CD14-positive monocyte (primary cell): Measurements from ENCODE around the gene NEBL. TPM values are rescaled to one million over a fixed set of nuclear protein-coding genes. Genes with fewer than 3 reads are reported as not detected.

ENCODE experiments used
- DNase-seq, 3 donors: peaks; one replicate each; pipeline ENCODE4 v3.0.0-alpha.2; 2011 to 2022
- H2AFZ ChIP-seq: 2 replicates; pipeline ENCODE4 v1.6.0; 2012; ENCODE audit warnings: mild to moderate bottlenecking, low read depth, low read length, inconsistent platforms; ENCODE audit not compliant: insufficient read depth, poor library complexity, severe bottlenecking
- H3K27ac ChIP-seq, 2 donors: 1 replicate in 1 of 2; 2 replicates in 1 of 2; pipeline ENCODE4 v1.5.1; 2012 to 2013; ENCODE audit warnings: low read length in 2 of 2, control low read depth in 1 of 2, inconsistent platforms in 1 of 2, low read depth in 1 of 2, mild to moderate bottlenecking in 1 of 2
- H3K27me3 ChIP-seq, 2 donors: one replicate each; pipeline versions ENCODE4 v1.6.0 to v1.6.1; 2011 to 2013; ENCODE audit warnings: low read length in 2 of 2; ENCODE audit not compliant: control insufficient read depth in 2 of 2, insufficient read depth in 2 of 2
- H3K36me3 ChIP-seq, 2 donors: replicated peaks in 1 of 2; 1 replicate in 1 of 2; 2 replicates in 1 of 2; pipeline versions ENCODE4 v1.5.1 to v1.6.1; 2012 to 2013; ENCODE audit warnings: low read length in 2 of 2, control low read depth in 1 of 2, inconsistent platforms in 1 of 2, mild to moderate bottlenecking in 1 of 2; ENCODE audit not compliant: insufficient read depth in 2 of 2, control insufficient read depth in 1 of 2
- H3K4me1 ChIP-seq, 2 donors: 1 replicate in 1 of 2; 2 replicates in 1 of 2; pipeline versions ENCODE4 v1.5.1 to v1.6.1; 2012 to 2013; ENCODE audit warnings: low read length in 2 of 2, control low read depth in 1 of 2, inconsistent platforms in 1 of 2, mild to moderate bottlenecking in 1 of 2, moderate library complexity in 1 of 2; ENCODE audit not compliant: insufficient read depth in 2 of 2, control insufficient read depth in 1 of 2
- H3K4me2 ChIP-seq: replicated peaks from 2 replicates; pipeline ENCODE3; 2012; ENCODE audit warnings: low read length, moderate library complexity, mild to moderate bottlenecking; ENCODE audit not compliant: poor library complexity, severe bottlenecking; ENCODE audit errors: extremely low read depth
- H3K4me3 ChIP-seq, 3 experiments: fragments of 200-600 bp in 1 of 3; sonication (generic) in 1 of 3; replicated peaks in 1 of 3; 1 replicate in 2 of 3; 2 replicates in 1 of 3; pipeline ENCODE4 v1.5.1; 2011 to 2013; ENCODE audit warnings: low read length in 3 of 3, mild to moderate bottlenecking in 3 of 3, control low read depth in 2 of 3, low read depth in 2 of 3, inconsistent platforms in 1 of 3, moderate library complexity in 1 of 3
- H3K79me2 ChIP-seq: 2 replicates; pipeline ENCODE4 v1.6.0; 2012; ENCODE audit warnings: mild to moderate bottlenecking, control low read depth, inconsistent platforms, low read length, moderate library complexity; ENCODE audit not compliant: insufficient read depth
- H3K9ac ChIP-seq: 2 replicates; pipeline ENCODE4 v1.6.0; 2017; ENCODE audit warnings: low read length, mild to moderate bottlenecking; ENCODE audit not compliant: insufficient read depth, poor library complexity, severe bottlenecking
- H3K9me3 ChIP-seq, 2 donors: replicated peaks in 1 of 2; 1 replicate in 1 of 2; 2 replicates in 1 of 2; pipeline versions ENCODE4 v1.5.1 to v1.6.1; 2012 to 2013; ENCODE audit warnings: low read length in 2 of 2, control low read depth in 1 of 2; ENCODE audit not compliant: control insufficient read depth in 1 of 2, insufficient read depth in 1 of 2
- H4K20me1 ChIP-seq: 2 replicates; pipeline ENCODE4 v1.6.0; 2012; ENCODE audit warnings: mild to moderate bottlenecking, low read length, control low read depth, moderate library complexity; ENCODE audit not compliant: insufficient read depth
- H3K27ac Mint-ChIP-seq, 7 donors: one replicate each; pipeline ENCODE4 v1.8.0; 2020; ENCODE audit warnings: mild to moderate bottlenecking in 7 of 7, mixed read lengths in 7 of 7, moderate library complexity in 6 of 7, inconsistent platforms in 2 of 7
- H3K27me3 Mint-ChIP-seq, 3 donors: one replicate each; pipeline ENCODE4 v1.8.0; 2021 to 2022; ENCODE audit warnings: low read depth in 3 of 3, mild to moderate bottlenecking in 3 of 3, mixed read lengths in 3 of 3, moderate library complexity in 3 of 3, inconsistent platforms in 1 of 3
- H3K36me3 Mint-ChIP-seq, 2 donors: one replicate each; pipeline ENCODE4 v1.8.0; 2020; ENCODE audit warnings: mixed read lengths in 2 of 2, inconsistent platforms in 1 of 2, mild to moderate bottlenecking in 1 of 2
- H3K4me1 Mint-ChIP-seq: one replicate; pipeline ENCODE4 v1.8.0; 2020; ENCODE audit warnings: mild to moderate bottlenecking, mixed read lengths
- H3K4me3 Mint-ChIP-seq, 2 donors: one replicate each; pipeline ENCODE4 v1.8.0; 2020; ENCODE audit warnings: mild to moderate bottlenecking in 2 of 2, mixed read lengths in 2 of 2, moderate library complexity in 1 of 2
- H3K9me3 Mint-ChIP-seq, 7 donors: one replicate each; pipeline ENCODE4 v1.8.0; 2020 to 2022; ENCODE audit warnings: mixed read lengths in 7 of 7, mild to moderate bottlenecking in 6 of 7, moderate library complexity in 6 of 7, inconsistent platforms in 2 of 7
- whole genome bisulfite sequencing: methylation state at CpG from one replicate; pipeline ENCODE4 v1.1.5; 2013; ENCODE audit warnings: missing lambda C conversion rate; ENCODE audit not compliant: insufficient coverage; 5-methylcytosine and 5-hydroxymethylcytosine counted together
- intact Hi-C, 2 donors: fragments of 100-400 bp; cut with micrococcal nuclease; formaldehyde crosslinking; loops; one replicate each; pipeline versions ENCODE4 v1.15.0 to v1.15.1; 2023
- polyA plus RNA-seq, 3 donors: library from polyadenylated mRNA; depleted of rRNA in 1 of 3; unstranded in 2 of 3; stranded (reverse) in 1 of 3; fragments of 300-500 nt in 2 of 3; fragments of >200 nt in 1 of 3; fragmentation: Illumina TruSeq in 2 of 3; gene quantifications; 1 replicate in 2 of 3; 2 replicates in 1 of 3; pipeline ENCODE4 v1.2.3, GENCODE V29; 2012 to 2021
- TF ChIP-seq, protein P1 (sequence below): fragments of 200-600 bp; IDR thresholded peaks from one replicate; pipeline ENCODE4 v1.8.0; 2022; ENCODE audit warnings: antibody characterized with exemption, mild to moderate bottlenecking

Gene NEBL
- polyA plus RNA-seq, 3 donors: 9.7 TPM; not detected in 2

DNA sequence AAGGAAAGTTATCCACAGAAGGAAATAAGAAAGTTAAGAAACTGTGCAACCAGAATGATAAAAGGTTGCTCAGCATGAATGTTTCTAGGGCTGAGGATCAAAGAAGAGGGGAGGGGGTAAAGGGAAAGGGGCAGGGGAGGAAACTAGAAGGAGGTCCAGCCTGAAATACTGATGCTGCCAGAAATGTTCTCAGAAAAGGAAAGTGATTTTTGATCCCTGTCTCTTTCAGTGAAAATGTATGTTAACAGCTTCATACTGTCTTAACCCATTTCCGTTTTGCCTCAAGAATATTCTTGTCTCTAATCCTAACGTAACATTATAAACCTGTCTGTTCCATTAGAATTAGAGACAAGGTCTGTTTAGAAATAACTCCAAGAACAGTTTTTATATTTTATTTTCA is 49.6 kb downstream of the NEBL start:
- Mint-ChIP-seq H3K9me3 (peaks cover 0 to 10% (median 3%) of the 10 kb centered on the region in 7 donors), H3K4me1 (no peaks in the 10 kb centered on the region), H3K27me3 (peaks cover 0 to 4% (median 3%) of the 10 kb centered on the region in 3 donors), H3K27ac (no peak overlapping the region), H3K36me3 (peaks cover 0 to 2% of the 10 kb centered on the region in 2 donors), H3K4me3 (no peak overlapping the region)
- Histone ChIP-seq H2AFZ (no peak overlapping the region), H3K9me3 (no peaks in the 10 kb centered on the region), H3K27ac (no peak overlapping the region), H3K4me1 (no peaks in the 10 kb centered on the region), H3K79me2 (no peaks in the 10 kb centered on the region), H3K36me3 (no peaks in the 10 kb centered on the region), H3K4me2 (no peak overlapping the region), H3K4me3 (no peak overlapping the region), H3K9ac (no peak overlapping the region), H4K20me1 (no peaks in the 10 kb centered on the region), H3K27me3 (no peaks in the 10 kb centered on the region)
- WGBS: no CpG with 5 or more reads among the region's 2 CpGs
- no peak for DNase-seq
- intact Hi-C loops: no loop called here
- TF ChIP-seq, protein P1, sequence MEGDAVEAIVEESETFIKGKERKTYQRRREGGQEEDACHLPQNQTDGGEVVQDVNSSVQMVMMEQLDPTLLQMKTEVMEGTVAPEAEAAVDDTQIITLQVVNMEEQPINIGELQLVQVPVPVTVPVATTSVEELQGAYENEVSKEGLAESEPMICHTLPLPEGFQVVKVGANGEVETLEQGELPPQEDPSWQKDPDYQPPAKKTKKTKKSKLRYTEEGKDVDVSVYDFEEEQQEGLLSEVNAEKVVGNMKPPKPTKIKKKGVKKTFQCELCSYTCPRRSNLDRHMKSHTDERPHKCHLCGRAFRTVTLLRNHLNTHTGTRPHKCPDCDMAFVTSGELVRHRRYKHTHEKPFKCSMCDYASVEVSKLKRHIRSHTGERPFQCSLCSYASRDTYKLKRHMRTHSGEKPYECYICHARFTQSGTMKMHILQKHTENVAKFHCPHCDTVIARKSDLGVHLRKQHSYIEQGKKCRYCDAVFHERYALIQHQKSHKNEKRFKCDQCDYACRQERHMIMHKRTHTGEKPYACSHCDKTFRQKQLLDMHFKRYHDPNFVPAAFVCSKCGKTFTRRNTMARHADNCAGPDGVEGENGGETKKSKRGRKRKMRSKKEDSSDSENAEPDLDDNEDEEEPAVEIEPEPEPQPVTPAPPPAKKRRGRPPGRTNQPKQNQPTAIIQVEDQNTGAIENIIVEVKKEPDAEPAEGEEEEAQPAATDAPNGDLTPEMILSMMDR: no peak

GRCh38 chr10:20846263-20846662 is 50.8 kb downstream of the NEBL start:
- intact Hi-C loops: no loop called here
- H2AFZ ChIP-seq: no peak overlapping the region
- no peaks in the 10 kb centered on the region for H3K9me3 ChIP-seq
- TF ChIP-seq, protein P1: no peak
- Mint-ChIP-seq H3K36me3 (peaks cover 0 to 4% of the 10 kb centered on the region in 2 donors), H3K27me3 (peaks cover 0 to 1% (median 1%) of the 10 kb centered on the region in 3 donors), H3K4me3 (no peak overlapping the region), H3K4me1 (no peaks in the 10 kb centered on the region), H3K9me3 (peaks cover 0 to 10% (median 3%) of the 10 kb centered on the region in 7 donors), H3K27ac (no peak overlapping the region)
- no peaks in the 10 kb centered on the region for H4K20me1 ChIP-seq
- no peaks in the 10 kb centered on the region for H3K36me3 ChIP-seq
- H3K4me2 ChIP-seq: no peak overlapping the region
- H3K4me3 ChIP-seq: no peak overlapping the region
- no CpG with 5 or more reads among the region's 2 CpGs for WGBS
- no peak for DNase-seq
- no peaks in the 10 kb centered on the region for H3K79me2 ChIP-seq
- H3K9ac ChIP-seq: no peak overlapping the region
- H3K27me3 ChIP-seq: no peaks in the 10 kb centered on the region
- no peaks in the 10 kb centered on the region for H3K4me1 ChIP-seq
- H3K27ac ChIP-seq: no peak overlapping the region
